VCaP (cell line): ENCODE results near the gene DLG2.

Experiments
- H3K27ac ChIP-seq: fragments of 450-650 bp; 2 replicates; pipeline ENCODE4 v1.5.1; 2017
- CTCF ChIP-seq: fragments of 450-650 bp; conservative IDR thresholded peaks from 2 replicates; pipeline ENCODE4 v1.5.1; 2017; ENCODE audit warnings: mild to moderate bottlenecking, moderate library complexity

Gene DLG2

DNA sequence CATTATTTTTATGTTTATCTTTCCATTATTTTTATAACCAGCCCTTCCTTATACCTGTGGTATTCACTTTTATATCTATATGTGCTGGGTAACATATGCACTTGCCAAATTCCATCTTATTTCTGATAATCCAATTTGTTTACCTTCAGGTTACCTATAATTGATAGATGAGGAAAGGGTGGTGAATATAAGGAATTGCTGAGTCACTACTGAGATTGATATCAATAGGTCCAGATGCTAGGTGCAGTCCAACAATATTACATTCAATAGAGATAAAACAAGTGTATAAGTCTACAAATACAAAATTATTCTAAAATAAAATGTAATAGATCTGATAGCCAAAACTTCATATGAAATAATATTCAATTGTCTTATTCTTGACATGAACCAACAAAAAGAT, 1582.0 kb downstream of the DLG2 start:
- no peak overlapping the region for H3K27ac ChIP-seq
- TF ChIP-seq CTCF, result no peak

DNA sequence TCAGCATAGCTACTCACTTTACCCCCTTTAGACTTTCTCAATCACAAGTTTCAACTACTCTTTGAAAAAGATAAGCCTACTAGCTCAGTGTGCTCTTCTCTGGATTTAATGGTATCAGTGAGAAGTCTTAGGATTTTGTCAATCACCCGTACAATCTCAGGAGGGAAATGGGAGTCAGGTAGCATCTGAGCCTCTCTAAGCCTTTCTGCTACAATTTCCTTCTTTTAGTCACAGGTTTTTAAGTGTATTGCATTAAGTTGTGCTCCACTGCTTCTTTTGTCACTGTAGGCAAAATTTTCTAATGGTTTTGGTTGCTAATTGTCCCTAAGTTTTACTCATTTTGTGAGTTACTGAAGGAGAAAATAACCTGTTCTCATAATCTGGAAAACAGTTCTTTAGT, 1582.4 kb downstream of the DLG2 start:
- no peak overlapping the region for H3K27ac ChIP-seq
- TF ChIP-seq CTCF, result no peak

- no peak for TF ChIP-seq CTCF
- no peak overlapping the region for H3K27ac ChIP-seq
Observed at GRCh38 chr11:84036664-84037194, 1590.4 kb downstream of the DLG2 start.

GRCh38 chr11:84035645-84036044, 1591.5 kb downstream of the DLG2 start:
- no peak for TF ChIP-seq CTCF
- H3K27ac ChIP-seq, result no peak overlapping the region

GRCh38 chr11:84034484-84034883, 1592.7 kb downstream of the DLG2 start:
- no peak for TF ChIP-seq CTCF
- no peak overlapping the region for H3K27ac ChIP-seq

- H3K27ac ChIP-seq, result no peak overlapping the region
- TF ChIP-seq CTCF, result no peak
Observed at GRCh38 chr11:84024266-84024665, 1602.9 kb downstream of the DLG2 start.

GRCh38 chr11:84022695-84023094, 1604.4 kb downstream of the DLG2 start:
- TF ChIP-seq CTCF, result no peak
- no peak overlapping the region for H3K27ac ChIP-seq

DNA sequence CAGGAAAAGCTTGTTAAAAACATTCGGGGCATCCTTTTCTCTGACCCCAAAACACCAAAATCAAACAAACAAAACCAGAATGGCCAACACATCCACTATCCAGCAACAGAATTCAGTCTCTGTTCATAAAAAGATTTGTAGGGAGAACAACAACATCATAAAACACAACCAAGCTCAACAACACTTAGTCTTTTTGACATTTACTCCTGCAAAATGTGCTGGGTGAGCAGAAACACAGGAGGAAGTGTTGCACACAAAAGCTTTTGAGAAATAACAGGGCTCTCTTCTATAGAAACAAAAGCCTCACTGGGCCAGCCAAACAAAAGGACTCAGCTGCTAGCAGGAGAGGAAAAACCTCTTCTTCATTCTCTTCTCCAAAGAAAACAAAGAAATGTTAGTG, 1604.9 kb downstream of the DLG2 start:
- no peak overlapping the region for H3K27ac ChIP-seq

More for the DNA sequence above, 1604.9 kb downstream of the DLG2 start:
- TF ChIP-seq CTCF, result no peak
